Right lobe of liver (tissue), 6 donors: Measurements from ENCODE around the gene GRAP2. TPM values are rescaled to one million over a fixed set of nuclear protein-coding genes. Genes with fewer than 3 reads are reported as not detected.
A peak's percentile ranks its signal among the peaks of the same experiment; 100 is the strongest.

Experiments used
- ATAC-seq, 4 donors: fragments of 200-7000 bp; cut with Tn5 transposase; one replicate each; pipeline ENCODE4 v1.9.1; 2020; ENCODE audit warnings: mild to moderate bottlenecking in 4 of 4, moderate library complexity in 4 of 4
- DNase-seq, 3 donors: peaks; one replicate each; pipeline ENCODE4 v3.0.0-alpha.2; 2020
- H3K27ac ChIP-seq, 3 donors: fragments of 200-600 bp; one replicate each; pipeline ENCODE4 v1.8.0; 2022
- H3K27me3 ChIP-seq, 2 donors: fragments of 200-600 bp; one replicate each; pipeline ENCODE4 v1.8.0; 2022
- H3K36me3 ChIP-seq, 4 donors: fragments of 200-600 bp; sonication (generic) in 1 of 4; one replicate each; pipeline versions ENCODE4 v1.5.1 to v1.8.0; 2017 to 2022; ENCODE audit warnings: control low read depth in 1 of 4
- H3K4me1 ChIP-seq, 4 donors: fragments of 200-600 bp; sonication (generic) in 1 of 4; one replicate each; pipeline versions ENCODE4 v1.5.1 to v1.8.0; 2017 to 2022; ENCODE audit warnings: control low read depth in 1 of 4
- H3K4me3 ChIP-seq, 3 donors: fragments of 200-600 bp; one replicate each; pipeline ENCODE4 v1.8.0; 2022
- H3K9me3 ChIP-seq, 4 donors: fragments of 200-600 bp; sonication (generic) in 1 of 4; one replicate each; pipeline versions ENCODE4 v1.5.1 to v1.8.0; 2017 to 2022; ENCODE audit warnings: control low read depth in 1 of 4
- CTCF ChIP-seq, 4 donors: fragments of 200-600 bp in 3 of 4; fragments of 450-650 bp in 1 of 4; IDR thresholded peaks; one replicate each; pipeline versions ENCODE4 v1.5.1 to v1.8.0; 2016 to 2022; ENCODE audit warnings: antibody characterized with exemption in 4 of 4, mild to moderate bottlenecking in 2 of 4
- POLR2A ChIP-seq: fragments of 450-650 bp; IDR thresholded peaks from one replicate; pipeline ENCODE4 v1.6.1; 2017; ENCODE audit warnings: antibody characterized with exemption, mild to moderate bottlenecking
- WGBS: methylation state at CpG from one replicate; pipeline ENCODE4 v1.1.6; 2018; ENCODE audit warnings: low coverage, low lambda C conversion rate; ENCODE audit not compliant: insufficient coverage; ENCODE audit errors: missing lambda C conversion rate; 5-methylcytosine and 5-hydroxymethylcytosine counted together
- intact Hi-C, 2 donors: fragments of 100-400 bp; cut with DNase I; formaldehyde crosslinking; loops; one replicate each; pipeline versions ENCODE4 v1.11.2 to v1.14.1; 2022
- total RNA-seq, 6 experiments: library from RNA; depleted of rRNA in 2 of 6; stranded (reverse); fragments of >200 nt in 2 of 6; fragmentation: NEBNext Ultra II Directional in 3 of 6; extraction: Animal tissue kit (Norgen Biotek cat#: 25700) in 3 of 6; gene quantifications; one replicate each; pipeline versions ENCODE4 v1.1.0 to v1.2.4, GENCODE V29; 2016 to 2023
- donor health status: DM: no; HTN: yes; CAD: no.
- donor health status: DM: no; HTN: no; CAD: no.
- donor health status: DM: no; HTN: no; CAD: no.
- donor health status: DM: no; HTN: yes; CAD: no.
- donor health status: DM: no; HTN: yes; CAD: no.

GRAP2 gene
- total RNA-seq, 6 experiments from 2014 or later: 0.46 to 1.7 (median 0.74) TPM

GRCh38 chr22:39967103-39967829 is 66.4 kb downstream of the GRAP2 start:
- TF ChIP-seq POLR2A: no peak
- no peak for TF ChIP-seq CTCF (IDR thresholded peaks at IDR 0.05)
- intact Hi-C loops: no loop called here
- peaks cover 0 to 18% (median 0%) of the 10 kb centered on the region in 4 donors for H3K4me1 ChIP-seq
- no peaks in the 10 kb centered on the region for H3K9me3 ChIP-seq
- H3K4me3 ChIP-seq: no peak overlapping the region
- H3K36me3 ChIP-seq: no peaks in the 10 kb centered on the region
- WGBS: 33% methylated on average over 9 of the region's 9 CpGs
- H3K27ac ChIP-seq: peak overlapping the region; percentile 13 to 47 (median 29)
- peak; percentile 68 to 72 (median 69) for ATAC-seq
- DNase-seq: peak in 1 of 3 donors; percentile 53
- no peaks in the 10 kb centered on the region for H3K27me3 ChIP-seq

GRCh38 chr22:39967996-39968972 is 67.4 kb downstream of the GRAP2 start:
- Histone ChIP-seq H3K9me3 (no peaks in the 10 kb centered on the region), H3K36me3 (no peaks in the 10 kb centered on the region), H3K4me1 (peaks cover 0 to 18% (median 0%) of the 10 kb centered on the region in 4 donors), H3K4me3 (no peak overlapping the region), H3K27ac (peak overlapping the region in 1 of 3 donors; percentile 47), H3K27me3 (no peaks in the 10 kb centered on the region)
- DNase-seq (peak in 2 of 3 donors; percentile 58 to 67), ATAC-seq (peak; percentile 65 to 78 (median 70))
- intact Hi-C loops: no loop called here
- WGBS: 23% methylated on average over 10 of the region's 20 CpGs
- TF ChIP-seq CTCF (IDR thresholded peaks at IDR 0.05) (no peak), POLR2A (no peak)

GRCh38 chr22:39970742-39971141 is 69.9 kb downstream of the GRAP2 start:
- Histone ChIP-seq H3K4me3 (no peak overlapping the region), H3K27me3 (no peaks in the 10 kb centered on the region), H3K4me1 (peaks cover 0 to 18% (median 0%) of the 10 kb centered on the region in 4 donors), H3K9me3 (no peaks in the 10 kb centered on the region), H3K36me3 (no peaks in the 10 kb centered on the region), H3K27ac (no peak overlapping the region)
- intact Hi-C loops: no loop called here
- TF ChIP-seq POLR2A: no peak
- no peak for TF ChIP-seq CTCF (IDR thresholded peaks at IDR 0.05)
- WGBS: no CpG with 5 or more reads among the region's 10 CpGs
- DNase-seq (no peak), ATAC-seq (no peak)

GRCh38 chr22:39972641-39973040 is 71.8 kb downstream of the GRAP2 start:
- Histone ChIP-seq H3K27ac (no peak overlapping the region), H3K4me1 (peaks cover 0 to 10% (median 0%) of the 10 kb centered on the region in 4 donors), H3K4me3 (no peak overlapping the region), H3K27me3 (no peaks in the 10 kb centered on the region), H3K36me3 (no peaks in the 10 kb centered on the region), H3K9me3 (no peaks in the 10 kb centered on the region)
- ATAC-seq (no peak), DNase-seq (no peak)
- WGBS: 60% methylated on average over 5 of the region's 5 CpGs
- TF ChIP-seq POLR2A: no peak
- TF ChIP-seq CTCF (IDR thresholded peaks at IDR 0.05): no peak
- intact Hi-C loops: no loop called here
